ENCODE results near the gene SLC6A7. TPM values are rescaled to one million over a fixed set of nuclear protein-coding genes. Genes with fewer than 3 reads are reported as not detected.

The SLC6A7 gene
- total RNA-seq, 1 donor, result not detected

GRCh38 chr5:150248946-150249345 is 59.1 kb downstream of the SLC6A7 start:
- no peak for TF ChIP-seq CTCF (IDR thresholded peaks at IDR 0.05; ENCODE audit: extremely low read depth, low read depth, low read length)

GRCh38 chr5:150249744-150250143 is 59.9 kb downstream of the SLC6A7 start:
- no peaks in the 10 kb centered on the region for H3K9me3 ChIP-seq (ENCODE audit: low read depth, low read length)
- no peaks in the 10 kb centered on the region for H4K20me1 ChIP-seq (ENCODE audit: insufficient read depth, low read length)
- no peak overlapping the region for H2AFZ ChIP-seq (ENCODE audit: low read length)
- H3K4me1 ChIP-seq (ENCODE audit: insufficient read depth, low read length), result no peaks in the 10 kb centered on the region
- no peak overlapping the region for H3K4me3 ChIP-seq (ENCODE audit: insufficient read depth, low read length)
- H3K27me3 ChIP-seq (ENCODE audit: insufficient read depth, low read length), result no peaks in the 10 kb centered on the region
- no peaks in the 10 kb centered on the region for H3K36me3 ChIP-seq (ENCODE audit: insufficient read depth, low read length)
- no peak overlapping the region for H3K27ac ChIP-seq (ENCODE audit: low read depth, low read length)
- no peak for DNase-seq (ENCODE audit: insufficient read length, low spot score, missing footprints)
- no peaks in the 10 kb centered on the region for H3K79me2 ChIP-seq (ENCODE audit: insufficient read depth, low read length)
- no peak for TF ChIP-seq CTCF (IDR thresholded peaks at IDR 0.05; ENCODE audit: extremely low read depth, low read depth, low read length)
- H3K4me2 ChIP-seq (ENCODE audit: insufficient read depth, low read length), result no peak overlapping the region

More at GRCh38 chr5:150248946-150249345, 59.1 kb downstream of the SLC6A7 start:
- H3K27me3 ChIP-seq (ENCODE audit: insufficient read depth, low read length), result no peaks in the 10 kb centered on the region
- no peak for DNase-seq (ENCODE audit: insufficient read length, low spot score, missing footprints)
- no peaks in the 10 kb centered on the region for H3K4me1 ChIP-seq (ENCODE audit: insufficient read depth, low read length)
- no peak overlapping the region for H3K4me2 ChIP-seq (ENCODE audit: insufficient read depth, low read length)
- no peak overlapping the region for H3K27ac ChIP-seq (ENCODE audit: low read depth, low read length)
- H4K20me1 ChIP-seq (ENCODE audit: insufficient read depth, low read length), result no peaks in the 10 kb centered on the region
- H2AFZ ChIP-seq (ENCODE audit: low read length), result no peak overlapping the region
- no peak overlapping the region for H3K4me3 ChIP-seq (ENCODE audit: insufficient read depth, low read length)
- no peaks in the 10 kb centered on the region for H3K9me3 ChIP-seq (ENCODE audit: low read depth, low read length)
- H3K79me2 ChIP-seq (ENCODE audit: insufficient read depth, low read length), result no peaks in the 10 kb centered on the region
- no peaks in the 10 kb centered on the region for H3K36me3 ChIP-seq (ENCODE audit: insufficient read depth, low read length)

- H3K4me2 ChIP-seq (ENCODE audit: insufficient read depth, low read length), result no peak overlapping the region
- no peaks in the 10 kb centered on the region for H4K20me1 ChIP-seq (ENCODE audit: insufficient read depth, low read length)
- H3K27ac ChIP-seq (ENCODE audit: low read depth, low read length), result no peak overlapping the region
- no peak overlapping the region for H2AFZ ChIP-seq (ENCODE audit: low read length)
- H3K79me2 ChIP-seq (ENCODE audit: insufficient read depth, low read length), result no peaks in the 10 kb centered on the region
- H3K9me3 ChIP-seq (ENCODE audit: low read depth, low read length), result no peaks in the 10 kb centered on the region
- TF ChIP-seq CTCF (IDR thresholded peaks at IDR 0.05; ENCODE audit: extremely low read depth, low read depth, low read length), result no peak
- H3K36me3 ChIP-seq (ENCODE audit: insufficient read depth, low read length), result no peaks in the 10 kb centered on the region
- no peaks in the 10 kb centered on the region for H3K4me1 ChIP-seq (ENCODE audit: insufficient read depth, low read length)
- H3K27me3 ChIP-seq (ENCODE audit: insufficient read depth, low read length), result no peaks in the 10 kb centered on the region
- no peak for DNase-seq (ENCODE audit: insufficient read length, low spot score, missing footprints)
- no peak overlapping the region for H3K4me3 ChIP-seq (ENCODE audit: insufficient read depth, low read length)
Observed at GRCh38 chr5:150251504-150251903, 61.6 kb downstream of the SLC6A7 start.

GRCh38 chr5:150252489-150252888 is 62.6 kb downstream of the SLC6A7 start:
- H4K20me1 ChIP-seq (ENCODE audit: insufficient read depth, low read length), result no peaks in the 10 kb centered on the region
- no peak overlapping the region for H2AFZ ChIP-seq (ENCODE audit: low read length)
- no peak for DNase-seq (ENCODE audit: insufficient read length, low spot score, missing footprints)
- H3K36me3 ChIP-seq (ENCODE audit: insufficient read depth, low read length), result no peaks in the 10 kb centered on the region
- no peak for TF ChIP-seq CTCF (IDR thresholded peaks at IDR 0.05; ENCODE audit: extremely low read depth, low read depth, low read length)
- no peaks in the 10 kb centered on the region for H3K27me3 ChIP-seq (ENCODE audit: insufficient read depth, low read length)
- H3K27ac ChIP-seq (ENCODE audit: low read depth, low read length), result no peak overlapping the region
- no peaks in the 10 kb centered on the region for H3K79me2 ChIP-seq (ENCODE audit: insufficient read depth, low read length)
- no peaks in the 10 kb centered on the region for H3K9me3 ChIP-seq (ENCODE audit: low read depth, low read length)
- no peak overlapping the region for H3K4me3 ChIP-seq (ENCODE audit: insufficient read depth, low read length)
- H3K4me2 ChIP-seq (ENCODE audit: insufficient read depth, low read length), result no peak overlapping the region
- no peaks in the 10 kb centered on the region for H3K4me1 ChIP-seq (ENCODE audit: insufficient read depth, low read length)
